ENCODE results near the gene DDOST. TPM values are rescaled to one million over a fixed set of nuclear protein-coding genes. Genes with fewer than 3 reads are reported as not detected.
"Not testable (repeated sequence)": the region's sequence is repeated elsewhere in the genome, so short reads cannot be mapped to it uniquely, and the experiment has no call there.

The DDOST gene
- total and polyA plus RNA-seq, 3 experiments from 2014 or later: 191 to 280 (median 201) TPM

GRCh38 chr1:20606801-20607570 is 54.2 kb downstream of the DDOST start:
- H3K36me3 ChIP-seq (ENCODE audit: insufficient read depth, low read length); H3K4me1 ChIP-seq (ENCODE audit: insufficient read depth, low read length); H3K4me3 Mint-ChIP-seq; H3K27me3 ChIP-seq (ENCODE audit: insufficient read depth, low read length, poor library complexity, severe bottlenecking); H3K36me3 Mint-ChIP-seq; H3K9me3 Mint-ChIP-seq; DNase-seq; CTCF ChIA-PET; H3K4me1 Mint-ChIP-seq; H3K27ac ChIP-seq (ENCODE audit: low read depth, low read length); H3K9me3 ChIP-seq (ENCODE audit: low read length); H3K4me3 ChIP-seq (ENCODE audit: low read length); POLR2A ChIA-PET; H3K27ac Mint-ChIP-seq: not testable (repeated sequence)
- peaks cover 0 to 23% of the 10 kb centered on the region in 2 donors for H3K27me3 Mint-ChIP-seq

GRCh38 chr1:20604678-20605077 is 56.5 kb downstream of the DDOST start:
- Histone ChIP-seq H3K4me1 (ENCODE audit: insufficient read depth, low read length) (no peaks in the 10 kb centered on the region), H3K27me3 (ENCODE audit: insufficient read depth, low read length, poor library complexity, severe bottlenecking) (no peaks in the 10 kb centered on the region), H3K4me3 (ENCODE audit: low read length) (no peak overlapping the region), H3K9me3 (ENCODE audit: low read length) (no peaks in the 10 kb centered on the region), H3K27ac (ENCODE audit: low read depth, low read length) (no peak overlapping the region), H3K36me3 (ENCODE audit: insufficient read depth, low read length) (no peaks in the 10 kb centered on the region)
- peaks cover 5 to 23% of the 10 kb centered on the region in 2 donors for H3K27me3 Mint-ChIP-seq
- no peaks in the 10 kb centered on the region for H3K9me3 Mint-ChIP-seq
- no peaks in the 10 kb centered on the region for H3K36me3 Mint-ChIP-seq
- H3K4me3 Mint-ChIP-seq: no peak overlapping the region
- no peak overlapping the region for H3K27ac Mint-ChIP-seq
- CTCF ChIA-PET: no interaction called here
- POLR2A ChIA-PET: no interaction called here
- H3K4me1 Mint-ChIP-seq: no peaks in the 10 kb centered on the region
- no peak for DNase-seq

GRCh38 chr1:20603504-20604464 is 57.4 kb downstream of the DDOST start:
- no peak overlapping the region for H3K27ac ChIP-seq (ENCODE audit: low read depth, low read length)
- DNase-seq: no peak
- Mint-ChIP-seq H3K27me3 (peaks cover 5 to 24% of the 10 kb centered on the region in 2 donors), H3K4me1 (no peaks in the 10 kb centered on the region), H3K27ac (peak overlapping the region in 1 of 8 donors; percentile 76), H3K4me3 (no peak overlapping the region), H3K9me3 (no peaks in the 10 kb centered on the region), H3K36me3 (no peaks in the 10 kb centered on the region)
- H3K9me3 ChIP-seq (ENCODE audit: low read length): no peaks in the 10 kb centered on the region
- CTCF ChIA-PET: no interaction called here
- H3K27me3 ChIP-seq (ENCODE audit: insufficient read depth, low read length, poor library complexity, severe bottlenecking): no peaks in the 10 kb centered on the region
- H3K4me3 ChIP-seq (ENCODE audit: low read length): no peak overlapping the region
- POLR2A ChIA-PET: no interaction called here
- H3K36me3 ChIP-seq (ENCODE audit: insufficient read depth, low read length): no peaks in the 10 kb centered on the region
- no peaks in the 10 kb centered on the region for H3K4me1 ChIP-seq (ENCODE audit: insufficient read depth, low read length)

- Mint-ChIP-seq H3K4me1 (no peaks in the 10 kb centered on the region), H3K27ac (peak overlapping the region in 1 of 8 donors; percentile 76), H3K27me3 (peaks cover 5 to 23% of the 10 kb centered on the region in 2 donors), H3K4me3 (no peak overlapping the region), H3K9me3 (no peaks in the 10 kb centered on the region), H3K36me3 (no peaks in the 10 kb centered on the region)
- Histone ChIP-seq H3K36me3 (ENCODE audit: insufficient read depth, low read length) (no peaks in the 10 kb centered on the region), H3K27me3 (ENCODE audit: insufficient read depth, low read length, poor library complexity, severe bottlenecking) (no peaks in the 10 kb centered on the region), H3K4me1 (ENCODE audit: insufficient read depth, low read length) (no peaks in the 10 kb centered on the region), H3K27ac (ENCODE audit: low read depth, low read length) (no peak overlapping the region), H3K9me3 (ENCODE audit: low read length) (no peaks in the 10 kb centered on the region), H3K4me3 (ENCODE audit: low read length) (no peak overlapping the region)
- POLR2A ChIA-PET: no interaction called here
- CTCF ChIA-PET: no interaction called here
- DNase-seq: no peak
Observed at GRCh38 chr1:20602851-20603450, 58.2 kb downstream of the DDOST start.

Other genes starting within 250 kb of the DDOST start
- gene CAMK2N1, start 175.2 kb downstream of the DDOST start, total RNA-seq: 1 to 10 TPM; 2.8 TPM
- 1.7 TPM for gene CAMK2N1, start 175.2 kb downstream of the DDOST start, polyA plus RNA-seq
- 10 to 100 TPM; 21.3 to 23.3 TPM for gene MUL1, start 153.2 kb downstream of the DDOST start, total RNA-seq
- 42.2 TPM for gene MUL1, start 153.2 kb downstream of the DDOST start, polyA plus RNA-seq
- gene FAM43B, start 108.8 kb downstream of the DDOST start, total RNA-seq: not detected
- not detected for gene FAM43B, start 108.8 kb downstream of the DDOST start, polyA plus RNA-seq
- not detected for gene CDA, start 72.3 kb downstream of the DDOST start, total RNA-seq
- not detected for gene CDA, start 72.3 kb downstream of the DDOST start, polyA plus RNA-seq
- gene PINK1, start 27.9 kb downstream of the DDOST start, total RNA-seq: 1 to 10 TPM; 7.9 to 9.2 TPM
- gene PINK1, start 27.9 kb downstream of the DDOST start, polyA plus RNA-seq: 31.1 TPM
- gene KIF17, start 56.6 kb upstream of the DDOST start, total RNA-seq: not detected
- gene KIF17, start 56.6 kb upstream of the DDOST start, polyA plus RNA-seq: not detected
- gene SH2D5, start 71.3 kb upstream of the DDOST start, total RNA-seq: under 1 TPM; 0.13 to 0.24 TPM
- gene SH2D5, start 71.3 kb upstream of the DDOST start, polyA plus RNA-seq: not detected
- 100 to 1,000 TPM; 155 to 166 TPM for gene HP1BP3, start 125.9 kb upstream of the DDOST start, total RNA-seq
- 221 TPM for gene HP1BP3, start 125.9 kb upstream of the DDOST start, polyA plus RNA-seq

All from CD8-positive, alpha-beta memory T cell (primary cell).